CD4-positive, alpha-beta T cell (primary cell): ENCODE data around the gene TOM1L2. TPM values are rescaled to one million over a fixed set of nuclear protein-coding genes. Genes with fewer than 3 reads are reported as not detected.
"Not testable (repeated sequence)": the region's sequence is repeated elsewhere in the genome, so short reads cannot be mapped to it uniquely, and the experiment has no call there.

ENCODE experiments used
- ATAC-seq: fragments of 200-7000 bp; cut with Tn5 transposase; one replicate; pipeline ENCODE4 v1.10.0; 2022; ENCODE audit warnings: mild to moderate bottlenecking; ENCODE audit not compliant: poor library complexity
- CTCF ChIA-PET: fragments of 350-600 bp; sonication (Branson Sonifier 250); formaldehyde crosslinking; loops from one replicate; lab custom pipeline; 2021; ENCODE audit warnings: antibody characterized with exemption, inconsistent platforms; lab: Charles Lee
- POLR2A ChIA-PET: fragments of 350-600 bp; sonication (Branson Sonifier 250); formaldehyde crosslinking; loops from one replicate; lab custom pipeline; 2021; ENCODE audit warnings: antibody characterized with exemption, inconsistent platforms; lab: Charles Lee
- DNase-seq, 14 experiments: peaks; one replicate each; pipeline ENCODE4 v3.0.0-alpha.2; 2013 to 2020; ENCODE audit warnings: mixed read lengths in 2 of 14
- H3K27ac ChIP-seq, 2 donors: one replicate each; pipeline versions ENCODE4 v1.5.1 to v1.7.0; 2013; ENCODE audit warnings: low read length in 2 of 2, low read depth in 1 of 2, mild to moderate bottlenecking in 1 of 2
- H3K27me3 ChIP-seq, 2 experiments: 1 replicate in 1 of 2; 2 replicates in 1 of 2; pipeline versions ENCODE4 v1.6.1 to v1.7.0; 2013; ENCODE audit warnings: low read length in 2 of 2, control low read depth in 1 of 2, mild to moderate bottlenecking in 1 of 2, moderate library complexity in 1 of 2; ENCODE audit not compliant: insufficient read depth in 2 of 2, control insufficient read depth in 1 of 2
- H3K36me3 ChIP-seq: one replicate; pipeline ENCODE4 v1.6.1; 2013; ENCODE audit warnings: low read length, control low read depth; ENCODE audit not compliant: insufficient read depth
- H3K4me1 ChIP-seq: one replicate; pipeline ENCODE4 v1.6.1; 2013; ENCODE audit warnings: low read length, control low read depth; ENCODE audit not compliant: insufficient read depth
- H3K4me3 ChIP-seq: one replicate; pipeline ENCODE4 v1.5.1; 2013; ENCODE audit warnings: mild to moderate bottlenecking, low read length, moderate library complexity
- H3K9me3 ChIP-seq, 2 experiments: 1 replicate in 1 of 2; 2 replicates in 1 of 2; pipeline versions ENCODE4 v1.6.1 to v1.7.0; 2013; ENCODE audit warnings: low read length in 2 of 2, mild to moderate bottlenecking in 2 of 2, control low read depth in 1 of 2, moderate library complexity in 1 of 2; ENCODE audit not compliant: control insufficient read depth in 1 of 2, insufficient read depth in 1 of 2
- H3K27ac Mint-ChIP-seq: one replicate; pipeline ENCODE4 v1.8.0; 2020; ENCODE audit warnings: mixed read lengths
- H3K27me3 Mint-ChIP-seq: one replicate; pipeline ENCODE4 v1.8.0; 2021; ENCODE audit warnings: mixed read lengths
- H3K36me3 Mint-ChIP-seq: one replicate; pipeline ENCODE4 v1.8.0; 2021; ENCODE audit warnings: low read depth, mixed read lengths
- H3K4me1 Mint-ChIP-seq: one replicate; pipeline ENCODE4 v1.8.0; 2021; ENCODE audit warnings: low read depth, mixed read lengths
- H3K4me3 Mint-ChIP-seq: one replicate; pipeline ENCODE4 v1.8.0; 2020; ENCODE audit warnings: mild to moderate bottlenecking, mixed read lengths
- H3K9me3 Mint-ChIP-seq: one replicate; pipeline ENCODE4 v1.8.0; 2020; ENCODE audit warnings: mixed read lengths
- CTCF ChIP-seq: fragments of 200-600 bp; IDR thresholded peaks from one replicate; pipeline ENCODE4 v1.8.0; 2022; ENCODE audit warnings: antibody characterized with exemption, mild to moderate bottlenecking
- intact Hi-C, 2 experiments: fragments of 100-400 bp; cut with DNase I in 1 of 2; cut with micrococcal nuclease in 1 of 2; formaldehyde crosslinking; loops; one replicate each; pipeline versions ENCODE4 v1.15.1 to v1.9.0; 2023 to 2025; cut with DNase I, micrococcal nuclease
- total RNA-seq, 174 experiments: library from RNA in 2 of 174; stranded (reverse) in 2 of 174; gene quantifications; one replicate each; pipeline ENCODE4 v1.2.3 and lab custom pipeline; 2021 to 2026

TOM1L2 gene
- total RNA-seq, 2 experiments from 2014 or later: 28.5 to 30.5 TPM

GRCh38 chr17:17915183-17915582 is 57.0 kb downstream of the TOM1L2 start:
- peaks cover 9% of the 10 kb centered on the region for H3K4me1 ChIP-seq
- no peak overlapping the region for H3K27ac ChIP-seq
- ATAC-seq (no peak), DNase-seq (no peak)
- no peak for TF ChIP-seq CTCF
- Mint-ChIP-seq H3K36me3 (peaks cover 3% of the 10 kb centered on the region), H3K4me1 (peaks cover 5% of the 10 kb centered on the region), H3K27me3 (no peaks in the 10 kb centered on the region), H3K9me3 (no peaks in the 10 kb centered on the region), H3K27ac (no peak overlapping the region), H3K4me3 (no peak overlapping the region)
- no peaks in the 10 kb centered on the region for H3K36me3 ChIP-seq
- H3K4me3 ChIP-seq: no peak overlapping the region
- CTCF ChIA-PET: no interaction called here
- no peaks in the 10 kb centered on the region for H3K27me3 ChIP-seq
- intact Hi-C loops: loop anchor here in 1 of 2 experiments (5.0 kb wide), 1 partner anchor 103 kb away; no protein-coding TSS in a partner anchor
- H3K9me3 ChIP-seq: no peaks in the 10 kb centered on the region
- POLR2A ChIA-PET: no interaction called here

- Histone ChIP-seq H3K9me3 (no peaks in the 10 kb centered on the region), H3K27ac (no peak overlapping the region), H3K4me3 (no peak overlapping the region), H3K36me3 (no peaks in the 10 kb centered on the region), H3K4me1 (no peaks in the 10 kb centered on the region), H3K27me3 (no peaks in the 10 kb centered on the region)
- H3K27ac Mint-ChIP-seq: no peak overlapping the region
- H3K4me1 Mint-ChIP-seq: no peaks in the 10 kb centered on the region
- DNase-seq (peak in 9 of 14 experiments; percentile 3 to 64 (median 28)), ATAC-seq (peak; percentile 37)
- H3K9me3 Mint-ChIP-seq: no peaks in the 10 kb centered on the region
- H3K36me3 Mint-ChIP-seq: peaks cover 3% of the 10 kb centered on the region
- no peaks in the 10 kb centered on the region for H3K27me3 Mint-ChIP-seq
- intact Hi-C loops: no loop called here
- CTCF ChIA-PET: no interaction called here
- TF ChIP-seq CTCF: no peak
- POLR2A ChIA-PET: no interaction called here
- no peak overlapping the region for H3K4me3 Mint-ChIP-seq
Measured at GRCh38 chr17:17913695-17914332, 58.4 kb downstream of the TOM1L2 start.

GRCh38 chr17:17912336-17912735 is 59.9 kb downstream of the TOM1L2 start:
- intact Hi-C loops, H3K27me3 ChIP-seq, H3K27ac ChIP-seq, H3K9me3 Mint-ChIP-seq, ATAC-seq, H3K36me3 Mint-ChIP-seq, H3K27ac Mint-ChIP-seq, H3K4me1 Mint-ChIP-seq, CTCF ChIA-PET, H3K9me3 ChIP-seq, H3K36me3 ChIP-seq, H3K27me3 Mint-ChIP-seq, POLR2A ChIA-PET, H3K4me1 ChIP-seq, H3K4me3 ChIP-seq, H3K4me3 Mint-ChIP-seq, DNase-seq: not testable (repeated sequence)
